ENCODE results near the gene C1orf74. TPM values are rescaled to one million over a fixed set of nuclear protein-coding genes. Genes with fewer than 3 reads are reported as not detected.

The C1orf74 gene
- 1 to 10 TPM; 1.9 to 2.0 TPM for total RNA-seq

- peak; percentile 99 for DNase-seq
- Mint-ChIP-seq H3K4me1 (peaks cover 48% of the 10 kb centered on the region), H3K27me3 (peaks cover 3% of the 10 kb centered on the region), H3K4me3 (peak within 1 kb of the TSS; percentile 83), H3K27ac (peak within 1 kb of the TSS; percentile 92), H3K9me3 (no peaks in the 10 kb centered on the region), H3K36me3 (ENCODE audit: low read depth) (peaks cover 35% of the 10 kb centered on the region)
- ChIA-PET POLR2A (interaction anchor here (1.2 to 1.6 kb wide), 2 partner anchors 16 to 29 kb away, joined by 3 to 4 read pairs; no protein-coding TSS in a partner anchor), CTCF (interaction anchor here (0.8 to 2.6 kb wide), 11 partner anchors 9 to 39 kb away, joined by 3 to 9 read pairs (median 4); partner anchors contain the start of gene TRAF3IP3)
Observed at GRCh38 chr1:209784265-209785169, at the start of gene C1orf74. TSS of gene C1orf74 (minus strand) at chr1:209784559. CDS start at chr1:209783634, 925 bp downstream.

- ChIA-PET POLR2A (no interaction called here), CTCF (interaction anchor here (1.2 to 1.7 kb wide), 2 partner anchors 11 to 23 kb away, joined by 3 to 4 read pairs; no protein-coding TSS in a partner anchor)
- no peaks in the 10 kb centered on the region for H3K27me3 Mint-ChIP-seq
- H3K36me3 Mint-ChIP-seq (ENCODE audit: low read depth): peaks cover 53% of the 10 kb centered on the region
- peaks cover 42% of the 10 kb centered on the region for H3K4me1 Mint-ChIP-seq
- H3K9me3 Mint-ChIP-seq: no peaks in the 10 kb centered on the region
- no peak overlapping the region for H3K27ac Mint-ChIP-seq
- H3K4me3 Mint-ChIP-seq: no peak overlapping the region
- no peak for DNase-seq
Observed at GRCh38 chr1:209831615-209832014, 47.3 kb upstream of the C1orf74 start.

GRCh38 chr1:209830722-209831121, 46.4 kb upstream of the C1orf74 start:
- H3K4me3 Mint-ChIP-seq: no peak overlapping the region
- H3K9me3 Mint-ChIP-seq: no peaks in the 10 kb centered on the region
- no peak overlapping the region for H3K27ac Mint-ChIP-seq

GRCh38 chr1:209829716-209830115, 45.4 kb upstream of the C1orf74 start:
- Mint-ChIP-seq H3K4me1 (peaks cover 39% of the 10 kb centered on the region), H3K4me3 (peak overlapping the region; percentile 87), H3K36me3 (ENCODE audit: low read depth) (peaks cover 39% of the 10 kb centered on the region), H3K9me3 (no peaks in the 10 kb centered on the region), H3K27ac (peak overlapping the region; percentile 38), H3K27me3 (peaks cover 2% of the 10 kb centered on the region)
- DNase-seq: no peak
- ChIA-PET POLR2A (no interaction called here), CTCF (interaction anchor here (1.3 kb wide), 1 partner anchor 80 kb away, joined by 3 read pairs; no protein-coding TSS in a partner anchor)

More at GRCh38 chr1:209830722-209831121, 46.4 kb upstream of the C1orf74 start:
- Mint-ChIP-seq H3K36me3 (ENCODE audit: low read depth) (peaks cover 45% of the 10 kb centered on the region), H3K4me1 (peaks cover 42% of the 10 kb centered on the region), H3K27me3 (no peaks in the 10 kb centered on the region)
- DNase-seq: no peak
- ChIA-PET CTCF (interaction anchor here (1.3 to 1.7 kb wide), 2 partner anchors 22 to 81 kb away, joined by 3 to 4 read pairs; no protein-coding TSS in a partner anchor), POLR2A (no interaction called here)

GRCh38 chr1:209827384-209828262, 43.3 kb upstream of the C1orf74 start, which contains the start of gene UTP25:
TSS of gene UTP25 (plus strand) at chr1:209827972. CDS start at chr1:209828064, 92 bp downstream.
- peak within 1 kb of the TSS; percentile 87 for H3K4me3 Mint-ChIP-seq
- H3K27ac Mint-ChIP-seq: peak within 1 kb of the TSS; percentile 94
- POLR2A ChIA-PET: no interaction called here
- CTCF ChIA-PET: interaction anchor here (0.9 to 1.8 kb wide), 16 partner anchors 9 to 514 kb away, joined by 3 to 7 read pairs (median 3); partner anchors contain the start of gene TRAF3IP3
- H3K4me1 Mint-ChIP-seq: peaks cover 42% of the 10 kb centered on the region
- DNase-seq: peak; percentile 95
- no peaks in the 10 kb centered on the region for H3K9me3 Mint-ChIP-seq
- peaks cover 6% of the 10 kb centered on the region for H3K27me3 Mint-ChIP-seq
- H3K36me3 Mint-ChIP-seq (ENCODE audit: low read depth): peaks cover 22% of the 10 kb centered on the region

GRCh38 chr1:209825591-209826434, 41.5 kb upstream of the C1orf74 start:
- peaks cover 13% of the 10 kb centered on the region for H3K27me3 Mint-ChIP-seq
- H3K27ac Mint-ChIP-seq: no peak overlapping the region
- H3K4me3 Mint-ChIP-seq: no peak overlapping the region
- POLR2A ChIA-PET: no interaction called here
- peaks cover 12% of the 10 kb centered on the region for H3K36me3 Mint-ChIP-seq (ENCODE audit: low read depth)
- H3K4me1 Mint-ChIP-seq: peaks cover 40% of the 10 kb centered on the region
- H3K9me3 Mint-ChIP-seq: no peaks in the 10 kb centered on the region
- CTCF ChIA-PET: interaction anchor here (0.6 to 1.2 kb wide), 3 partner anchors 10 to 457 kb away, joined by 3 read pairs; no protein-coding TSS in a partner anchor
- no peak for DNase-seq

- H3K36me3 Mint-ChIP-seq (ENCODE audit: low read depth): no peaks in the 10 kb centered on the region
- H3K4me3 Mint-ChIP-seq: no peak overlapping the region
- no peaks in the 10 kb centered on the region for H3K9me3 Mint-ChIP-seq
- H3K27ac Mint-ChIP-seq: no peak overlapping the region
- DNase-seq: peak; percentile 39
- CTCF ChIA-PET: interaction anchor here (0.6 to 2.8 kb wide), 21 partner anchors 9 to 69 kb away, joined by 3 to 14 read pairs (median 5); partner anchors contain the start of gene C1orf74
- POLR2A ChIA-PET: no interaction called here
- H3K27me3 Mint-ChIP-seq: peaks cover 21% of the 10 kb centered on the region
- H3K4me1 Mint-ChIP-seq: peaks cover 20% of the 10 kb centered on the region
Observed at GRCh38 chr1:209823143-209824041, 39.0 kb upstream of the C1orf74 start.

GRCh38 chr1:209822706-209823105, 38.3 kb upstream of the C1orf74 start:
- Mint-ChIP-seq H3K4me3 (no peak overlapping the region), H3K36me3 (ENCODE audit: low read depth) (no peaks in the 10 kb centered on the region), H3K4me1 (peaks cover 20% of the 10 kb centered on the region), H3K9me3 (no peaks in the 10 kb centered on the region), H3K27ac (no peak overlapping the region), H3K27me3 (peaks cover 21% of the 10 kb centered on the region)
- no peak for DNase-seq
- POLR2A ChIA-PET: no interaction called here
- CTCF ChIA-PET: interaction anchor here (0.6 to 2.8 kb wide), 15 partner anchors 8 to 70 kb away, joined by 3 to 14 read pairs (median 8); partner anchors contain the start of gene C1orf74

- Mint-ChIP-seq H3K9me3 (no peaks in the 10 kb centered on the region), H3K4me1 (peaks cover 12% of the 10 kb centered on the region), H3K27me3 (peaks cover 21% of the 10 kb centered on the region), H3K36me3 (ENCODE audit: low read depth) (no peaks in the 10 kb centered on the region), H3K27ac (no peak overlapping the region), H3K4me3 (no peak overlapping the region)
- CTCF ChIA-PET: interaction anchor here (0.6 to 1.3 kb wide), 2 partner anchors 10 to 1338 kb away, joined by 3 to 4 read pairs; no protein-coding TSS in a partner anchor
- POLR2A ChIA-PET: no interaction called here
- no peak for DNase-seq
Observed at GRCh38 chr1:209820986-209821385, 36.6 kb upstream of the C1orf74 start.

GRCh38 chr1:209819058-209819457, 34.7 kb upstream of the C1orf74 start:
- Mint-ChIP-seq H3K4me1 (peaks cover 12% of the 10 kb centered on the region), H3K4me3 (no peak overlapping the region), H3K27me3 (peaks cover 19% of the 10 kb centered on the region), H3K9me3 (no peaks in the 10 kb centered on the region), H3K27ac (no peak overlapping the region), H3K36me3 (ENCODE audit: low read depth) (no peaks in the 10 kb centered on the region)
- ChIA-PET CTCF (interaction anchor here (1.0 to 1.4 kb wide), 4 partner anchors 8 to 26 kb away, joined by 3 to 5 read pairs (median 4); partner anchors contain the start of gene UTP25), POLR2A (no interaction called here)
- DNase-seq: no peak

GRCh38 chr1:209817691-209818090, 33.3 kb upstream of the C1orf74 start:
- no peak overlapping the region for H3K4me3 Mint-ChIP-seq
- no peak overlapping the region for H3K27ac Mint-ChIP-seq
- peaks cover 15% of the 10 kb centered on the region for H3K27me3 Mint-ChIP-seq
- DNase-seq: no peak
- H3K36me3 Mint-ChIP-seq (ENCODE audit: low read depth): no peaks in the 10 kb centered on the region
- POLR2A ChIA-PET: no interaction called here
- H3K9me3 Mint-ChIP-seq: no peaks in the 10 kb centered on the region
- peaks cover 2% of the 10 kb centered on the region for H3K4me1 Mint-ChIP-seq
- CTCF ChIA-PET: interaction anchor here (1.1 kb wide), 1 partner anchor 10 kb away, joined by 3 read pairs; the partner anchor contains the start of gene UTP25

Measured in activated CD4-positive, alpha-beta T cell treated with anti-CD3 and anti-CD28 coated beads, Interleukin-2, amount 10 ng/mL, durations not matched to agents 7 days and 5 days (primary cell).